ENCODE results near the gene CUL1. TPM values are rescaled to one million over a fixed set of nuclear protein-coding genes. Genes with fewer than 3 reads are reported as not detected.
A peak's percentile ranks its signal among the peaks of the same experiment; 100 is the strongest.

Gene CUL1
- total RNA-seq, 8 experiments from 2014 or later: 25.1 to 53.0 (median 36.9) TPM

DNA sequence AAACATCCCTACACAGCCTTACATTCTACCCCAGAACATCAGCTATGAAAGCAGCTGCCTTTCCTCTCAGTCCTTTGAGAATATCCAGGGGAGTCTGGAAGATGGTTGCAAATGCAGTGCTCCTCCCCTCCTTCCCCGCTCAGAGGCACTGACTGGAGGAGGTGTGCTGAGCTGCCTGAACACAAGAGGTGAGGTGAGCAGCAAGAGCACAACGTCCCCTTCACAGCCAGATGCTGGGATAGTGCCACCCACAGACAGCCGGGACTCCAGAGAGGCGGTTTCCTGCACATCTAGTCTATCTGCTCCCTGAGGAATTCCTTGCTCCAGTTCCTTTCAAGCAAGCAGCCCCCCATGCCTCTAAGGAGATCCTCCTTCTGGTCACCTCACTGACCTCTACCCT is 111.2 kb downstream of the CUL1 start:
- ATAC-seq (replicated peaks in 6 of 8): no peak
- 67 to 100% (median 100%) methylated on average over 1 to 2 of the region's 4 CpGs; no CpG with 5 or more reads in 5 of the 10 experiments for WGBS, 10 experiments
- Histone ChIP-seq H3K4me1 (replicated peaks in 1 of 2) (no peaks in the 10 kb centered on the region), H3K27ac (no peak overlapping the region), H3K4me3 (no peak overlapping the region)
- in situ Hi-C loops (cut with MboI; ENCODE audit: low pct_unique_long_range_greater_than_20kb in 2 of 9, low sequenced_read_pairs in 9 of 9, unreplicated experiment in 9 of 9): no loop called here

DNA sequence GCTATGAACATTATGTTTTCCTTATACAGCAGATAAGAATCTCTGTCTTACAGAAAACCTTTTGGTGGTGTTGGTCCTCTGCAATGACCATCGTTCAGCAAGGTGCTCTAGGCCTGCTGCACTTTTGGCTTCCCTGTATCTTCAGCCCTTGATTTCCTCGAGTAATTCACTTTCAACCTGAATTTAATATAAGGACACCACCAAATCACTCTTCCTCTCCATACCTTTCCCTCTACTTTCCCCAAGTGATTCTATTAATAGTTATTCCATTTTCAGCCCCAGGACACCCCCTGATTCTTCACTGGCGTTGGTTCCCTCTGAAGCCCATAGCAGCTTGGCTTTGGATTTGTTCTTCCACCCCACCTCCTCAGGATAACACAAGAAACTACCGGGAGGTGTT is 113.2 kb downstream of the CUL1 start:
- no peak for ATAC-seq (replicated peaks in 6 of 8)
- no peak overlapping the region for H3K27ac ChIP-seq
- in situ Hi-C loops (cut with MboI; ENCODE audit: low pct_unique_long_range_greater_than_20kb in 2 of 9, low sequenced_read_pairs in 9 of 9, unreplicated experiment in 9 of 9): no loop called here
- no peak overlapping the region for H3K4me3 ChIP-seq
- no peaks in the 10 kb centered on the region for H3K4me1 ChIP-seq (replicated peaks in 1 of 2)
- 81 to 100% (median 94%) methylated on average over 1 to 4 of the region's 4 CpGs; no CpG with 5 or more reads in 1 of the 10 experiments for WGBS, 10 experiments

DNA sequence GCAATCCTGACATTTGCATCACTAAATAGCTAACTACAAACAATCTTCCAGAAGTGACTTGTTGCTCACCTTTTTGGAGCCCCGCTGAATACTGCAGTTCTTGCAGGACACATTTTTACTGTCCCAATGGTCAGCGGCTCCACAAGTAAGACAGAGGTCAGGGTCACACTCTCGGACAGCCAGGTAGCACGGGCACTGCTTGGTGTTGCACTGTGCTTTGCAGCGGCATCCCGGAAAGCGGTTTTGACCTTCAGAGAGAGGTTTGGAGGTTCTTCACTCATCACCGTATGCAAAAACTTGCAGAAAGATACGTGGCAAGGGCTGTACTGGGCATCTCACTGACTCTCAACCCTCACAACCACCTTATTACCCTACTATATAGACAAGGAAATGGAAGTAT is 115.2 kb downstream of the CUL1 start:
- H3K4me3 ChIP-seq: no peak overlapping the region
- 87 to 100% (median 92%) methylated on average over 2 to 6 of the region's 9 CpGs; no CpG with 5 or more reads in 4 of the 10 experiments for WGBS, 10 experiments
- no peaks in the 10 kb centered on the region for H3K4me1 ChIP-seq (replicated peaks in 1 of 2)
- no peak for ATAC-seq (replicated peaks in 6 of 8)
- no peak overlapping the region for H3K27ac ChIP-seq
- in situ Hi-C loops (cut with MboI; ENCODE audit: low pct_unique_long_range_greater_than_20kb in 2 of 9, low sequenced_read_pairs in 9 of 9, unreplicated experiment in 9 of 9): no loop called here

GRCh38 chr7:148814922-148815559 is 116.3 kb downstream of the CUL1 start:
- peak in 1 of 8 experiments; percentile 50 for ATAC-seq (replicated peaks in 6 of 8)
- in situ Hi-C loops (cut with MboI; ENCODE audit: low pct_unique_long_range_greater_than_20kb in 2 of 9, low sequenced_read_pairs in 9 of 9, unreplicated experiment in 9 of 9): no loop called here
- H3K4me3 ChIP-seq: no peak overlapping the region
- no peaks in the 10 kb centered on the region for H3K4me1 ChIP-seq (replicated peaks in 1 of 2)
- no peak overlapping the region for H3K27ac ChIP-seq
- WGBS, 10 experiments: 80 to 100% (median 92%) methylated on average over 2 to 8 of the region's 10 CpGs; no CpG with 5 or more reads in 2 of the 10 experiments

DNA sequence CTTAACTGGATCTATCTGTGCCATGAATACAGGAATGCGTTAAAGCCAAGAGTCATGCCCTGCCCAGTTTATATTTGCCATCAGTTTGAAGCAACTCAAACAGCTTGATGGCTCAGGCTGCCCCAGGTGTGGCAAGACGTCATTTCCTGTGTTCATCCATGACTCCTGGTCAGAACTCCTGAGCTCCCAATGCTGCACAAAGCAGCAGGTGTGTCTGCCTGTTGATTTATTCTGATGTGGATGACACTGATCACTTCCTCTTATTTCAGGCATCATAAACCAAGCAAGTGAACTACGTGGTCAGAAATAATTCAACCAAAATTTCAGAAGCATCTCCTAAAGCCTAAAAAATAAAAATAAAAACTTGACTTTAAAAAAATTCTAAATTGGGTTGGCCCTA is 116.9 kb downstream of the CUL1 start:
- WGBS, 10 experiments: 79 to 100% (median 97%) methylated on average over 1 to 3 of the region's 3 CpGs; no CpG with 5 or more reads in 2 of the 10 experiments
- H3K27ac ChIP-seq: no peak overlapping the region
- ATAC-seq (replicated peaks in 6 of 8): no peak
- no peak overlapping the region for H3K4me3 ChIP-seq
- no peaks in the 10 kb centered on the region for H3K4me1 ChIP-seq (replicated peaks in 1 of 2)
- in situ Hi-C loops (cut with MboI; ENCODE audit: low pct_unique_long_range_greater_than_20kb in 2 of 9, low sequenced_read_pairs in 9 of 9, unreplicated experiment in 9 of 9): no loop called here

GRCh38 chr7:148819697-148820360 is 121.1 kb downstream of the CUL1 start:
- in situ Hi-C loops (cut with MboI; ENCODE audit: low pct_unique_long_range_greater_than_20kb in 2 of 9, low sequenced_read_pairs in 9 of 9, unreplicated experiment in 9 of 9): no loop called here
- Histone ChIP-seq H3K4me3 (no peak overlapping the region), H3K4me1 (replicated peaks in 1 of 2) (no peaks in the 10 kb centered on the region), H3K27ac (no peak overlapping the region)
- ATAC-seq (replicated peaks in 6 of 8): peak in 2 of 8 experiments; percentile 62 to 74
- WGBS, 10 experiments: 39 to 100% (median 88%) methylated on average over 3 to 6 of the region's 6 CpGs

DNA sequence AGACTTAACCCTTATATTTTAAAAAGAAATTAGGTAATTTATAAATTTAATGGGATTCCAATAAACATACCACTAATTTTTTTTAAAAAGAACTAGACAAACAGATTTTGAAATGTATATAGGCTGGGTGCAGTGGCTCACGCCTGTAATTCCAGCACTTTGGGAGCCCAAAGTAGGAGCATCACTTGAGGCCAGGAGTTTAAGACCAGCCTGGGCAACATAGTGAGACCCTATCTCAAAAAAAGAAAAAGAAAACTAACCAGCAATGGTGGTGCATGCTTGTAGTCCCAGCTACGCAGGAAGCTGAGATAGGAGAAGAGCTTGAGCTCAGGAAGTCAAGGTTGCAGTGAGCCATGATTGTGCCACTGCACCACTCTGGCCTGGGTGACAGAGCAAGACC is 122.7 kb downstream of the CUL1 start:
- ATAC-seq (replicated peaks in 6 of 8): no peak
- Histone ChIP-seq H3K4me1 (replicated peaks in 1 of 2) (no peaks in the 10 kb centered on the region), H3K4me3 (no peak overlapping the region), H3K27ac (no peak overlapping the region)
- in situ Hi-C loops (cut with MboI; ENCODE audit: low pct_unique_long_range_greater_than_20kb in 2 of 9, low sequenced_read_pairs in 9 of 9, unreplicated experiment in 9 of 9): no loop called here
- 83 to 100% (median 94%) methylated on average over 1 to 2 of the region's 2 CpGs; no CpG with 5 or more reads in 3 of the 10 experiments for WGBS, 10 experiments

DNA sequence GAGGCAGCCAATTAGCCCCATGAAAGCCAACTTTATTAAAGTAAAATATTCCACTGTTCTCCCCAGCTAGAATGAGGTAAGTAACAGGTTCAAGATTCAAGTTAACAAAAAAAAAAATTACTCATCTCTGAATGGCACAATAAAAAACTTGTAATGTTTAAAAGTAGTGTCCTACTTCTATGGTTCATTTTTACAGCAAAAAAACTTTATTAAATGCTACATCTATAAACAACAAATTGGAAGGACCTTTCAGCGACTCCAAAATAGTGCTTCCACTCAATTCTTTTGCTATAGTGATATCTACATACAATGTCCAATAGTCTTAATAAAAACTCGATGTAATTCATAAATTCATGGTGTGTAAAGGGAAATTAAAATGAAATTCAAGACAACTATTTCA is 126.2 kb downstream of the CUL1 start:
- ATAC-seq (replicated peaks in 6 of 8): no peak
- in situ Hi-C loops (cut with MboI; ENCODE audit: low pct_unique_long_range_greater_than_20kb in 2 of 9, low sequenced_read_pairs in 9 of 9, unreplicated experiment in 9 of 9): no loop called here
- Histone ChIP-seq H3K27ac (no peak overlapping the region), H3K4me1 (replicated peaks in 1 of 2) (no peaks in the 10 kb centered on the region), H3K4me3 (no peak overlapping the region)
- WGBS, 10 experiments: 69 to 100% (median 97%) methylated on average over 1 to 2 of the region's 2 CpGs; no CpG with 5 or more reads in 1 of the 10 experiments

DNA sequence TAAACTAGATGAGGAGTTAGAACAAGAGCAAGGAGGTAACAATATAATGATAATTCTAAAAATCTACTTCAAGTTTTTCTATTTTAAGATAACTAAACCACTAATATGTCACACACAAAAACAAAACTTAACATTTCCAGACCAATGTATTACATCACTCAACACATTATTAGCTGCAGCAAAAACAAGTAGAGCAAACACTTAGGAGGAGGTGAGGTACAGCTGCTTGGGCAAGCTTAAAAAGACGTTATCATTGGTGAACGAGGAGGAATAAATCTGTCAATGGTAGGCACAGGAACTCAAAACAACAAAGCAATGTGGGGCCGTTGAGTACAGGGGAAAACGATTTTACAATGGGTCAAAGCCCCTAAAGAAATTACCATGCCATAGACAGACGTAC is 126.6 kb downstream of the CUL1 start:
- WGBS, 10 experiments: 25 to 88% (median 59%) methylated on average over 2 to 5 of the region's 5 CpGs; no CpG with 5 or more reads in 1 of the 10 experiments
- no peaks in the 10 kb centered on the region for H3K4me1 ChIP-seq (replicated peaks in 1 of 2)
- H3K27ac ChIP-seq: no peak overlapping the region
- H3K4me3 ChIP-seq: no peak overlapping the region
- in situ Hi-C loops (cut with MboI; ENCODE audit: low pct_unique_long_range_greater_than_20kb in 2 of 9, low sequenced_read_pairs in 9 of 9, unreplicated experiment in 9 of 9): no loop called here
- ATAC-seq (replicated peaks in 6 of 8): no peak

DNA sequence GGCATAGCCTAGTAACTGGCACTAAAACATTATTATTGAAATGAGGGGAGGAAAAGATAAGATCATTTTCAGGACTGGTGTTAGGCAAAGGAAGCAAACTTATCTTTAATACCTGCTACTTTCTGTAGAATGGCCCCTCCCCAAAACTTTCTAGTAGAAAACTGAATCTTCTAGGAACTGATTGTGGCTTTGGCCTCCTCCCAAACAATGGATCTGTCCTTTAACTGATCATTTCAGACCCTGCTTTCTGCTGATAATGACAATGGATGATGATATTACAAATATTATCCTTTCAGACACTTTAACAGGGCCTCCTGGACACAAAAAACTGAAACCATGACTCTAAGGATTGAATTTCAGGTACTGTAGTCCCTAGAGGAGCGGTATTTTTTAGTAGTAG is 130.3 kb downstream of the CUL1 start:
- Histone ChIP-seq H3K27ac (no peak overlapping the region), H3K4me3 (no peak overlapping the region), H3K4me1 (replicated peaks in 1 of 2) (no peaks in the 10 kb centered on the region)
- 85 to 100% (median 90%) methylated on average over 1 of the region's 1 CpG; no CpG with 5 or more reads in 7 of the 10 experiments for WGBS, 10 experiments
- ATAC-seq (replicated peaks in 6 of 8): no peak
- in situ Hi-C loops (cut with MboI; ENCODE audit: low pct_unique_long_range_greater_than_20kb in 2 of 9, low sequenced_read_pairs in 9 of 9, unreplicated experiment in 9 of 9): no loop called here

DNA sequence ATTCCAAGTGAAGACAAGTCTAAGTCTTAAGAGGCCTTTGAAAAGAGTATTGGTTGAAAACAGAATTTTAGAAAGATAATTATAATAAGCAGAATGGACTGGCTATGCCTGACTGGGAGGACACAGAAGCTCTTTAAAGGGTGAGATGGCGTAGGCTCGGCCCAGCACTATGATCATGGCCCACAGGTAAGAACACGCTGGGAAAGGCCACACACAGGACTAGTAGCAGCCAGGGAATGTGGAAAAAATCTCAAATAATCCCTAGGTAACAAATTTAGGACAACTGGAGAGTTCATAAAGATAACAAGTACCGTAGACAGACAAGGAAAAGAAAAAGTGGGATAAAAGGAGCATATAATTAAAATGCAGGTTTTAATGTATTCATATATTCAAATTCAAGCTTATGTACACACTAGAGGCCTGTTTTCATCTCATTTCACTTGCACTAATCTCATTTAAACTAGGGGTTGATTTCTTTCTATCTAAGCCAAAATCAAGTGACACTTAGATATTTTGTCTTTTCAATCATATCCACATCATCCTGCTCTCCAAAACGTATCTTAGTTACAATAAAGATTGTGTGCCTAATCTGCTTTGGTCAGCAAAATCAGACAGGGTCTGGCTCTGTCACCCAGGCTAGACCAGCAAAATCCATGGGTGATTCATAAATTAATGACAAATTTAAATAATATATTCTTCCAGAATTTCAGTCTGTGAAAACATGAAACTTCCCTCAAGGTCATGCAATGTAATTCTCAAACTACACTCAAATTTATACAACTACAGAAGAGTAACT is 132.4 kb downstream of the CUL1 start:
- Histone ChIP-seq H3K4me3 (no peak overlapping the region), H3K27ac (no peak overlapping the region), H3K4me1 (replicated peaks in 1 of 2) (no peaks in the 10 kb centered on the region)
- in situ Hi-C loops (cut with MboI; ENCODE audit: low pct_unique_long_range_greater_than_20kb in 2 of 9, low sequenced_read_pairs in 9 of 9, unreplicated experiment in 9 of 9): no loop called here
- peak in 1 of 8 experiments; percentile 73 for ATAC-seq (replicated peaks in 6 of 8)
- WGBS, 10 experiments: 63 to 100% (median 91%) methylated on average over 1 to 5 of the region's 5 CpGs

DNA sequence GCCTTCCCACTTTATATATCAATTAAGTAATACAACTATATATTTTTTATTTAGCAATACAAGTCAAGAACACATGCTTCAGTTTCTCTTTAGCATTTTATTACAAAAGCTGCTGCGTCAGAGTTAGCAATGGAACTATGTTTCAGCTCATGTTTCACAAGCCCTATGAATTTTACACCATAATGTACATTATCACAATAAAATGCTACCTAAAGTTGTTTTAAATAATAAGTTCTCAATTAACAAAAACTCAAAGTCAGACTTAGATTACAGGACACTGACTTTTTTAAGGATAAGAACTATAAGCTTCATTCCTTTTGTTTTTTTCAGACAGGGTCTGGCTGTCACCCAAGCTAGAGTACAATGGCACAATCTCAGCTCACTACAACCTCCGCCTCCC is 133.1 kb downstream of the CUL1 start:
- H3K27ac ChIP-seq: no peak overlapping the region
- H3K4me1 ChIP-seq (replicated peaks in 1 of 2): no peaks in the 10 kb centered on the region
- no peak overlapping the region for H3K4me3 ChIP-seq
- WGBS, 10 experiments: 17 to 100% (median 98%) methylated on average over 1 to 2 of the region's 2 CpGs
- in situ Hi-C loops (cut with MboI; ENCODE audit: low pct_unique_long_range_greater_than_20kb in 2 of 9, low sequenced_read_pairs in 9 of 9, unreplicated experiment in 9 of 9): no loop called here
- peak in 1 of 8 experiments; percentile 47 for ATAC-seq (replicated peaks in 6 of 8)

DNA sequence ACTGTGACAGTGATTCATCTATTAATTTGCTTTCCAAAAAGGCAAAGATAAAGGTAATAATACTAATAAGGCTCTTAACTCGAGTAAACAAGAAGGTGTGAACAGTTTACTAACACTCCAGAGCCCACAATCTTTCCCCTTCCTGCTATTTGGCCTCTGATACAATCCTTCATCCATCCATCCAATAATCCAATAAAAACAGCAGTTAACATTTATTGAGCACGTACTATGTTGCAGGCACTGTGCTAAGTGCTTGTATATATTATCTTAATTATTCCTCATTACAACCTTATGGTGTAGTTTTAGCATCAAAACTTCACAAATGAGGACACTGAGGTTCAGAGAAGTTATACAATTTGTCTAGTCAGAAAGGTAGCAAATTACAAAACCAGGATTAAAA is 135.9 kb downstream of the CUL1 start:
- no peak for ATAC-seq (replicated peaks in 6 of 8)
- H3K4me1 ChIP-seq (replicated peaks in 1 of 2): no peaks in the 10 kb centered on the region
- no peak overlapping the region for H3K27ac ChIP-seq
- in situ Hi-C loops (cut with MboI; ENCODE audit: low pct_unique_long_range_greater_than_20kb in 2 of 9, low sequenced_read_pairs in 9 of 9, unreplicated experiment in 9 of 9): no loop called here
- no peak overlapping the region for H3K4me3 ChIP-seq
- 90 to 100% (median 97%) methylated on average over 1 to 2 of the region's 2 CpGs; no CpG with 5 or more reads in 2 of the 10 experiments for WGBS, 10 experiments

Measured in motor neuron (in vitro differentiated cells).